ENCODE results near the gene NR1H3.

NR1H3 gene

DNA sequence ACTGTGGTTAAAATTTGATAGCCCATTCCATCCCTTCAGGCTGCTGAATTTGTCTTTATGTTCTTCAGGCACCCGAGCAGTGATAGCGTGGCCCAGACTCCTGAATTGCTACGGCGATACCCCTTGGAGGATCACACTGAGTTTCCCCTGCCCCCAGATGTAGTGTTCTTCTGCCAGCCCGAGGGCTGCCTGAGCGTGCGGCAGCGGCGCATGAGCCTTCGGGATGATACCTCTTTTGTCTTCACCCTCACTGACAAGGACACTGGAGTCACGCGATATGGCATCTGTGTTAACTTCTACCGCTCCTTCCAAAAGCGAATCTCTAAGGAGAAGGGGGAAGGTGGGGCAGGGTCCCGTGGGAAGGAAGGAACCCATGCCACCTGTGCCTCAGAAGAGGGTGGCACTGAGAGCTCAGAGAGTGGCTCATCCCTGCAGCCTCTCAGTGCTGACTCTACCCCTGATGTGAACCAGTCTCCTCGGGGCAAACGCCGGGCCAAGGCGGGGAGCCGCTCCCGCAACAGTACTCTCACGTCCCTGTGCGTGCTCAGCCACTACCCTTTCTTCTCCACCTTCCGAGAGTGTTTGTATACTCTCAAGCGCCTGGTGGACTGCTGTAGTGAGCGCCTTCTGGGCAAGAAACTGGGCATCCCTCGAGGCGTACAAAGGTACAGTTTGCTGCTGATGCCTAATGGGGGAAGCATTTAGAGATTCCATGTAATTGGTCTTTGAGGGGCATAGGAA is 16.9 kb downstream of the NR1H3 start:
- no peak for DNase-seq (ENCODE audit: low read depth)
- no peak for TF ChIP-seq CTCF (IDR thresholded peaks at IDR 0.05; ENCODE audit: control insufficient read depth, extremely low read depth, insufficient read depth)

GRCh38 chr11:47276923-47277322 is 19.1 kb downstream of the NR1H3 start:
- no peak for DNase-seq (ENCODE audit: low read depth)
- H3K4me3 ChIP-seq (ENCODE audit: low read depth, low read length): no peak overlapping the region
- TF ChIP-seq CTCF (IDR thresholded peaks at IDR 0.05; ENCODE audit: control insufficient read depth, extremely low read depth, insufficient read depth): no peak

More for the DNA sequence above, 16.9 kb downstream of the NR1H3 start:
- no peak overlapping the region for H3K4me3 ChIP-seq (ENCODE audit: low read depth, low read length)

DNA sequence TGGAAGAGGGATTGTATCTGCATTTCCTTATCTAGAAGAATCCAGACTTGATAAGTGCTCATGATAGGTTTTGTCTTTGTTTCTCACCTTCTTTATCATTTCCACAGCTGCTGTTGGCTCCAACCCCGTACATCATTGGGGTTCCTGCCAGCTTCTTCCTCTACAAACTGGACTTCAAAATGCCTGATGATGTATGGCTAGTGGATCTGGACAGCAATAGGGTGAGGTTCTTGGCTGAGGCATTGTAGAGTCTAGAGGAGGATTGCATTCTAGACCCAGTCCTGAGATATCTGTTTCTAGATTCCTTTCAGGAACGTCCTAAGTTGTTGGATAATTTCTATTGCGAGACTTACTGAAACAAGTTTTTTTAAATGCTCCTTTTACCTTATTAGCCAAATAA is 20.3 kb downstream of the NR1H3 start:
- TF ChIP-seq CTCF (IDR thresholded peaks at IDR 0.05; ENCODE audit: control insufficient read depth, extremely low read depth, insufficient read depth): no peak
- no peak overlapping the region for H3K4me3 ChIP-seq (ENCODE audit: low read depth, low read length)
- DNase-seq (ENCODE audit: low read depth): no peak

GRCh38 chr11:47278769-47279168 is 21.0 kb downstream of the NR1H3 start:
- no peak for TF ChIP-seq CTCF (IDR thresholded peaks at IDR 0.05; ENCODE audit: control insufficient read depth, extremely low read depth, insufficient read depth)
- H3K4me3 ChIP-seq (ENCODE audit: low read depth, low read length): no peak overlapping the region
- DNase-seq (ENCODE audit: low read depth): no peak

DNA sequence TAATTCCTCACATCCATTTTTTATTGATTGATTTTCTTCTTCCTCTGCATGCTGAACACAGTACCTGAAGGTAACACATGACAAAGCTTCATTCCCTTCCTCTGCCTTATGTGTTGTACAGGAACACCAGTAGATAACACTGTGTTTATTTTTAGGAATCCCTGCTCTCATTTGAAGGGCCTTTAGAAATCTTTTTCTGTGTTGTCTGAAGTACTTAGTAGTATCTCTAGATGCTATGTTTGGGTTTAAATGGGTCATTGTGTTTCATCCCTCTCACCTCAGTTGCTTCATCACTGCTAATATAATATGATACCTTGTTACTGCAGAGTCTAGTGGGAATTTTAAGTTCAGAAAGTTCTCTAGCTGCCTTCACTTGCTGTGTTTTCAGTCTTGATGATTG is 22.3 kb downstream of the NR1H3 start:
- no peak for TF ChIP-seq CTCF (IDR thresholded peaks at IDR 0.05; ENCODE audit: control insufficient read depth, extremely low read depth, insufficient read depth)
- no peak overlapping the region for H3K4me3 ChIP-seq (ENCODE audit: low read depth, low read length)

DNA sequence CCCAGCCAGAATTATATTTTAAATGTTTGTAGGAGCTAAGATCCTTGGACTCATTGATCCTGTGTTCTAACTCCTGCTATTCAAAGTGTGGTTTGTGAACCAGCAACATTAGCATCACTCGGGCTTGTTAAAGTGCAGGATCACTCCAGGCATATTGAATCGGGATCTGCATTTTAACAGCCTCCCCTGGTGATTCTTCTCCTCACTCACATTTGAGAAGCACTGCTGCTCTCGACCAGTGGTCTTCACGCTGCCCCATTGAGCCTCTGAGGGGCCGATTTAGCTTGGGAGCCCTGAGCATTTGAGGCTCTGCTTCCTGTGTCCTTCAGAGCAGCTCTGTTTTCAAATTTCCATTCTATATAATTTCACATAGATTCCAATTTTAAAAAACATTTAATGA is 23.1 kb downstream of the NR1H3 start:
- no peak for TF ChIP-seq CTCF (IDR thresholded peaks at IDR 0.05; ENCODE audit: control insufficient read depth, extremely low read depth, insufficient read depth)
- no peak for DNase-seq (ENCODE audit: low read depth)
- no peak overlapping the region for H3K4me3 ChIP-seq (ENCODE audit: low read depth, low read length)

More for the DNA sequence above, 22.3 kb downstream of the NR1H3 start:
- DNase-seq (ENCODE audit: low read depth): no peak

GRCh38 chr11:47282462-47282861 is 24.7 kb downstream of the NR1H3 start:
- DNase-seq (ENCODE audit: low read depth): no peak
- no peak overlapping the region for H3K4me3 ChIP-seq (ENCODE audit: low read depth, low read length)
- no peak for TF ChIP-seq CTCF (IDR thresholded peaks at IDR 0.05; ENCODE audit: control insufficient read depth, extremely low read depth, insufficient read depth)

All from LNCaP clone FGC (cell line).